Dermis blood vessel endothelial cell (primary cell): Measurements from ENCODE around the gene ZFP36L2. TPM values are rescaled to one million over a fixed set of nuclear protein-coding genes. Genes with fewer than 3 reads are reported as not detected.

ENCODE experiments used
- DNase-seq: peaks from one replicate; pipeline ENCODE4 v3.0.0; 2010
- total RNA-seq: library from RNA; depleted of rRNA; stranded (reverse); fragments of >200 nt; gene quantifications from 2 replicates; pipeline ENCODE4 v1.2.3, GENCODE V29; 2014

Gene ZFP36L2
- total RNA-seq, 1 donor from 2014 or later: 13.1 TPM

DNA sequence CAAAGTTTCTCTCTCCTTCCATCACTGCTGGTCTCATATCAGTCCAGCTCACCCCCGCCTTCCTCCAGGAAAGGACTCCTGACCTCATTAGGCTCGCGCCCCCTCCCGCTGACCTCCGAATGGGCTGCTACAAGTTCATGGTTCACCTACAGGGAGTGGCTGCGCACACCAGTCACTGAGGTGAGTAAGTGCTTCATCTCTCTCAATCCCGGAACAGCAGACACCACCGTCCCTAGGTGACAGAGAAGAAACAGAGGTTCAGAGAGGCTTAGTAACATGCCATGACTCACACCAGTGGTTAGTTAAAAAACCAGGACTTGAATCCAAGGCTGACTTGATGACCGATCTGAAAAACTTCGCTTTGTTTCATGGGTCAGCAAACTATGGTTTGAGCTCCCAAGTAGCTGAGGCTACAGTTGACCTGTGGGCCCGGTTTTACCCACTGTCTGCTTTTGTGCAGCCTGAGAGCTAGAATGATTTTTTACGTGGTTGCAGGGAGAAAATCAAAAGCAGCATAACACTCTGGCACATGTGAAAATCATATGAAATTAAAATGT lies 42.0 kb downstream of the ZFP36L2 start:
- DNase-seq: peak; percentile 28

GRCh38 chr2:43183743-43184142 lies 42.7 kb downstream of the ZFP36L2 start:
- no peak for DNase-seq

- DNase-seq: no peak
These were observed 45.5 kb downstream of the ZFP36L2 start for GRCh38 chr2:43180897-43181296.

DNA sequence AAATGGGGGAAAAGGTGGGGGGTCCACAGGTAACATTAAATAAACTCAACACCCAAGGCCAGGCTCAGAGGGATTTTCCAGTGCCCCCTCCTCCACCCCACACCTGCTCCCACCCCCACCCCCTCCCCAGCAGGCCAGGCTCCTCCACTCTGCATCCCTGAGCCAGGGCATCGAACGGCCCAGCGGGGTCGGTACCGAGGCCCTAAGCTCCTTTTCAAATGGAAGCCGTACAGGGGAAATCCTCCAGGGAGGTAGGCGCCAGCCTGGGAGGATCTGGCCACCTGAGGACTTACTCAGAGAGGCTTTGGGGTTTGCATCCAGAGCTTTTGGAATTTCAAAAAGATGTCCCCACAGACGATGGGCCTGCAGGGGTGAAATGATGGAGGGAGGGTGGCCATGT lies 46.5 kb downstream of the ZFP36L2 start:
- no peak for DNase-seq

DNA sequence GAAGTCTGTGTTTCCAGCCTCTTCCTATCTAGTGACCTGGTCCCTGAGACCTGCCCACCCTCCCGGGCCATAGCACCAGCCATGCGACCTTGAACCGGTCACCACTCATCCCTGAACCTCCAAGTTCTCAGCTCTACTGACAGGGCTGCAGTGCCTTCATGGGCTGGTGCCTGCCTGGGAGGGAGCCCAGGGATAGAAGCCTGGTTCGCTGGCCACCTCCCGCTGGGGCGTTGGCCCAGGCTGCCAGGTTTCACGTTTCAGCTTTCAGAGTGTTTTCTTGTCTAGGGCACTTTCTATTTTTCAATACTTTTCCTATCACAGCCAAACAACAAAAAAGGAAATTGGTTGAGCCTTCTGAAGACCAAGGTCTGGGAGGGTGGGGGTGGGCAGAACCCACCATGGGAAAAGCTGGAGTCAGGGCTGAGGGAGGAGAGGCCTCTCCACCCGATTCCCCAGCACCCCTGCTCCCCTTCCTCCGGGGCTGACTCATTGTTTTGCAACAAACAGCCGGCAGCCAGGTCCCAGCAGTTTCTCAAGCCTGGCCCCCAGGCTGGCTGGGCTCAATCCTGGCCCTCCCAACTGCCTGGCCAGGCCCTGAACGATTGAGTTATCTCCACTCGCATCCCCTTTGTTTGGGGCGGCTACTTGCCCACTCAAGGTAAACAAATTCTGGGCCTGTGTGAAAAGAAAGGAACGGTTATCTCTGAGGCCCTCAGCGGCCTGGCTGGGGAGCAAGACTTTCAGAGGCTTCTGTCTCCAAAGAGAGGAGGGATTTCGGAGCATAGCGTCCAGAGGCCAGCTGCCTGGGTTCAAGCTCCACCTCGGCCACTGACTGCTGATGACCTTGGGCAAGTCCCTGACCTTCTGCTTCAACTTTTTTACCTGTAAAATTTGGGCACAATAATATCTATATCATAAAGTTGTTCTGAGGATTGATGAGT lies 47.5 kb downstream of the ZFP36L2 start:
- peak; percentile 94 for DNase-seq

DNA sequence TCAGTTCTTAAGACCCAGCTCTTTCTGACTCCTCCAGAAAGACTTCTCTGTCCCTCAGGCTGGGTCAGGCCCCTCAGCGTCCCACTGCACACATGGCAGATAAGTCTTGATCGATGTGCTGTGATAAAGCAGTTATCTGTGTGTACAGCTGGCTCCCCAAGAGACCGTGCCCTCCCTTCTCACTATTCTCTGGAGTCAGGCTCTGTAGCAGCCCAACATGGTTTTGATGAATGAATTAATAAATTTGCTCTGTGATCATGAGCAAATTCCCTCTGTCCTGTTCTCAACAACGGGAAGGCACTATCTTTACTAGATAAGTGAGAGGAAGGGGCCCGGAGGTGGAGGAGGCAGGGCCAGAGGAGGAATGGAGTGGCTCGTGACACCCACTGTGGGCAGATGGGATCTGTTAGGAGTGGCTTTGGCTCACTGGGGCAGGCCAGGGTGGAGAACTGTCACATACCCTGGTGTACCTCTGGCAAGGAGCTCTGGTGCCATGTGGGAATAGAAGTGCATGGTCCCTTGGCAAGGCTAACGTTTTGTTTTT lies 48.3 kb downstream of the ZFP36L2 start:
- DNase-seq: peak; percentile 24

- DNase-seq: peak; percentile 42
These were observed 50.0 kb downstream of the ZFP36L2 start for GRCh38 chr2:43176449-43176848.

DNA sequence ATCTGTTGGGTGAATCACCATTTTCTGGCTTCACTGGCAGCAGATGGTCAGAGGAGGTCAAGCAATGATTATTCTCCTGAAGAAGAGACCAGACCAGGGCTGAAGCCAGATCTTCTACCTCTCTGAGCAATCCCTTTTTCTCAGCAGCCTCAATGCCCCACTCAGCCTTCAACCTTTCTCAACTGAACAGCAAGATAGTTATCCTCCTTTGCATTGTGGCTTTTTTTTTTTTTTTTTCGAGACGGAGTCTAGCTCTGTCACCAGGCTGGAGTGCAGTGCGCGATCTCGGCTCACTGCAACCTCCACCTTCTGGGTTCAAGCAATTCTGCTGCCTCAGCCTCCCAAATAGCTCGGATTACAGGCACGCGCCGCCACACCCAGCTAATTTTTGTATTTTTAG lies 50.5 kb downstream of the ZFP36L2 start:
- no peak for DNase-seq

DNA sequence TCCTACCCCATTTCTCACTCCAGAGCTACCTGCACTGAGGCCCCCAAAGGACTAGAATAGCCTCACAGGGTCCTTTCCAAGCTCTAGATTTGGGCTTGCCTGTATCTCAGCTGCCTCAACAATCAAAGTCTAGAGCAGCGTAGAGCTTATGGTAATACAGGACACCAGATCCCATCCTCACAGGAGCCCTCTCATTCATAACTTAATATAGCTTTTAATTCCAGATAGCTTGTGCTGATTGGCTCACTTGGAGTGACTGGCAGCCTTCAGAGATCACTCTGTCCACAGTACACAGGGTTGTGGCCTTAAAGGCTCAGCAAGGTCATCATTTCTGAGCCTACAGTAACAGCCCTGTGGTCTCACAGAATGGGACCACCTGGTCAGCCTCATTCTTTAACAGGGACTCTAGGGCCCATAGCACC lies 51.4 kb downstream of the ZFP36L2 start:
- DNase-seq: peak; percentile 61

GRCh38 chr2:43174368-43174916 lies 52.0 kb downstream of the ZFP36L2 start:
- DNase-seq: peak; percentile 90
